ENCODE results near the gene ETF1. TPM values are rescaled to one million over a fixed set of nuclear protein-coding genes. Genes with fewer than 3 reads are reported as not detected.

The ETF1 gene
- total and polyA plus RNA-seq, 3 experiments from 2014 or later: 29.4 to 246 (median 239) TPM

DNA sequence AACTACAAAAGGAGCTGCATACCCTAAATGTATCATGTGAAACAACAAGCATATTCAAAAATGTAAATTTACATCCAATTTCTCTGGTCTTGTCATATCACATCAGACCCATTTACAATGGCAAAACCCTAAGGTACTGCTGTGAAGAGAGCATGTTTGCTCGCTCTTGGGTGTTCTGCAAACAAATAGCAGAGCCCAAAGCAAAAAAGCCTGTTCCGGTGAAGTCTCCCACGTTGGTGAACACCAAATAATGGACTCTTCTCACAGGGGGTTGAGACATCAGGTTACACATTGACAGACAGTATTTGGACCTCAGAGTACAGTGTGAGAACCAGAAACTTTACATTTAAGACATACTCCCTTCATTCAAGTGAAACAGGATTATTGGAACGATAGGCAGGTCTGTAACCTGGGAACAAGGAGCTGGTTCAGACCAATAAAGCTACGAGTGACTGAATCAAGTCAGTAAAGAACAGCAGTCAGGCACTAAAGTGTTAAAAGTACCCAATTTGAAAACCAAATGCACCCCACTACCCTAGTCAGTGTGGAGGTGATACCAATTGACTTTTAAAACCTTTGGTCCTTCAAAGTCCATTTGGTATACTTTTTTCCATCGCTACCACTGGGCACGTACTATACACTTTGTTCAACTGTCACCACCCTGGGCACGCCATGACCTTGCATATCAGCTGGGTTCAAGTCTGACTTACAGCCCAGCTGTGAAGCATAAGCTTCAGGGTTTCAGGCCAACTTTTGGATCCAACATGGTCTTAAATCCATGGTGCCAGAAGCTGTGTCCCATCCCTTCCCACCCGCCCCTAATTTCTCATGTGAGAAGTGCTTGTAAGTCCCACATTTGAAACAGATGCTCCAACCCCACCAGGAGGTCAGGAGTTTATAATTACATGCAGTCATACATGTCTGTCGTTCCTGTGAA lies 36.4 kb downstream of the ETF1 start:
- no peaks in the 10 kb centered on the region for H3K9me3 ChIP-seq (ENCODE audit: low read length)
- no peak overlapping the region for H3K27ac ChIP-seq (ENCODE audit: low read depth, low read length)
- H3K4me1 Mint-ChIP-seq: peaks cover 3 to 9% (median 4%) of the 10 kb centered on the region in 3 donors
- peaks cover 9 to 43% (median 15%) of the 10 kb centered on the region in 3 donors for H3K36me3 Mint-ChIP-seq
- H3K27me3 ChIP-seq (ENCODE audit: insufficient read depth, low read length, poor library complexity, severe bottlenecking): no peaks in the 10 kb centered on the region
- no peaks in the 10 kb centered on the region for H3K9me3 Mint-ChIP-seq
- no peak overlapping the region for H3K27ac Mint-ChIP-seq
- H3K4me3 Mint-ChIP-seq: no peak overlapping the region
- no peaks in the 10 kb centered on the region for H3K4me1 ChIP-seq (ENCODE audit: insufficient read depth, low read length)
- CTCF ChIA-PET: interaction anchor here (0.9 to 1.0 kb wide), 2 partner anchors 40 to 57 kb away, joined by 3 to 5 read pairs; no protein-coding TSS in a partner anchor
- no peak overlapping the region for H3K4me3 ChIP-seq (ENCODE audit: low read length)
- H3K36me3 ChIP-seq (ENCODE audit: insufficient read depth, low read length): peaks cover 23% of the 10 kb centered on the region
- no peak for DNase-seq
- POLR2A ChIA-PET: no interaction called here
- no peaks in the 10 kb centered on the region for H3K27me3 Mint-ChIP-seq

DNA sequence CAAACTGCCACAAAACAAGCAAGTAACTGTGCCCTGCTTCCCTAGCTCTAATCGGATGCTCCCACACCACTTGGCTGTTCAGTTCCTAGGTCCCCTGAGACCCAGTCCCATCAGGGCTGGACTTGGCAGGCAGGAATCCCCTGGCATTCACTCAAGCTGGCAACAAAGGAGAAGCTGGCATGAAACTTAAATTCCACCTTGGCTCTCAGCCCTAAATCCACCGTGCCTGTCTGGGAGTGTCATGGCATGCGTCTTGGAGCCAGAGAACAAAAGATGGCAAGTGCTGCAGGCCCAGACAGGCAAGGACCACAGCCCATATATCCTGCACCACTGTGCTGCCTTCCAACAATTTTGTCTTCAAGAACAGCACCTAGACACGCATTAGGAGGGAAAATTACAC lies 38.2 kb downstream of the ETF1 start:
- CTCF ChIA-PET: interaction anchor here (1.1 to 10.4 kb wide), 11 partner anchors 10 to 151 kb away, joined by 3 to 155 read pairs (median 8); partner anchors contain the start of genes EGR1, KDM3B and REEP2
- no peak overlapping the region for H3K4me3 ChIP-seq (ENCODE audit: low read length)
- no peak overlapping the region for H3K27ac ChIP-seq (ENCODE audit: low read depth, low read length)
- no peak for DNase-seq
- POLR2A ChIA-PET: no interaction called here
- H3K4me3 Mint-ChIP-seq: no peak overlapping the region
- no peaks in the 10 kb centered on the region for H3K4me1 ChIP-seq (ENCODE audit: insufficient read depth, low read length)
- H3K27ac Mint-ChIP-seq: peak overlapping the region in 2 of 8 donors; percentile 17 to 29
- H3K27me3 ChIP-seq (ENCODE audit: insufficient read depth, low read length, poor library complexity, severe bottlenecking): no peaks in the 10 kb centered on the region
- H3K36me3 Mint-ChIP-seq: peaks cover 0 to 29% (median 7%) of the 10 kb centered on the region in 3 donors
- H3K27me3 Mint-ChIP-seq: no peaks in the 10 kb centered on the region
- peaks cover 3 to 5% (median 4%) of the 10 kb centered on the region in 3 donors for H3K4me1 Mint-ChIP-seq
- H3K36me3 ChIP-seq (ENCODE audit: insufficient read depth, low read length): peaks cover 15% of the 10 kb centered on the region
- no peaks in the 10 kb centered on the region for H3K9me3 ChIP-seq (ENCODE audit: low read length)
- H3K9me3 Mint-ChIP-seq: no peaks in the 10 kb centered on the region

DNA sequence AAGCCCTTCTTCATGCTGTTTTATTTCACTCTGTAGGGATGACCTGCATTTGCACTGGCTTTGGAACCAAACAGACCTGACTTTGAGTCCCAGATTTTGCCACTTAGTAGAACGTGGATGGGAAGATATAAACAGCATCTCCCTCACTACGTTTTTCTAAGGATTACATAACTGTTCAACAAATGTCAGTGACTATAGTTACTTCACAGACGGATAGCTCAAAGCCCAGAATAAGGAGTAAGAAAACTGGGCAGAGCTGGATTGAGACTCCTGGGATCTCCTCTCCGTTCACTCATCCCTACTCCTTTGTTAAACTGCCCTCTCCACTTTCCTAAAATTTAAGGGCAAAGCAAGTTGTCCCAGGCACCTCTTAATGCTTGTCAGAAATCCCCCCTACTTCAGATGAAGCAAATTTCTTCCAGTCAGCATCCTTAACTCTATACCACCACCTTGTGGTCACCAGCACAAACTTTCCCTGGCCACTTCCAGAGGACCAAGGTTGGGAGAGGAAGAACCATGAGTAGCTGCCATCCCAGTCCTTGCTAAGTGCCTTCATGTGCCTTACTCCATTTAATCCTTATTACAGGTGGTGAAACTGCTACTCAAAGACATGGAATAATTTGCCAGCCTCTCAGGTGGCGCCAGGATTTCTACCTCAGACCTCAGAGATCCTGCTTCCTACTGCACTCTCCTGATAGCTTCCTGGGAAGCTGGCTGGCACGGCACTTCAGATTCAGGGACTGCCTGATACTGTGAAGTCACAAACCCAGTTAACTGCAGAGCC lies 39.4 kb downstream of the ETF1 start:
- POLR2A ChIA-PET: interaction anchor here (0.6 to 0.7 kb wide), 3 partner anchors 41 to 55 kb away, joined by 3 to 6 read pairs (median 4); no protein-coding TSS in a partner anchor
- no peaks in the 10 kb centered on the region for H3K27me3 Mint-ChIP-seq
- H3K27me3 ChIP-seq (ENCODE audit: insufficient read depth, low read length, poor library complexity, severe bottlenecking): no peaks in the 10 kb centered on the region
- peaks cover 0 to 21% (median 4%) of the 10 kb centered on the region in 3 donors for H3K36me3 Mint-ChIP-seq
- DNase-seq: peak in 2 of 5 donors; percentile 50 to 52
- H3K9me3 ChIP-seq (ENCODE audit: low read length): no peaks in the 10 kb centered on the region
- H3K36me3 ChIP-seq (ENCODE audit: insufficient read depth, low read length): peaks cover 11% of the 10 kb centered on the region
- CTCF ChIA-PET: interaction anchor here (0.9 to 10.4 kb wide), 21 partner anchors 9 to 326 kb away, joined by 3 to 155 read pairs (median 4); partner anchors contain the start of genes EGR1, KDM3B and REEP2
- peak overlapping the region in 5 of 8 donors; percentile 7 to 77 (median 27) for H3K27ac Mint-ChIP-seq
- H3K4me1 ChIP-seq (ENCODE audit: insufficient read depth, low read length): no peaks in the 10 kb centered on the region
- H3K4me3 Mint-ChIP-seq: no peak overlapping the region
- no peak overlapping the region for H3K4me3 ChIP-seq (ENCODE audit: low read length)
- H3K4me1 Mint-ChIP-seq: peaks cover 3 to 5% (median 4%) of the 10 kb centered on the region in 3 donors
- H3K27ac ChIP-seq (ENCODE audit: low read depth, low read length): no peak overlapping the region
- H3K9me3 Mint-ChIP-seq: no peaks in the 10 kb centered on the region

DNA sequence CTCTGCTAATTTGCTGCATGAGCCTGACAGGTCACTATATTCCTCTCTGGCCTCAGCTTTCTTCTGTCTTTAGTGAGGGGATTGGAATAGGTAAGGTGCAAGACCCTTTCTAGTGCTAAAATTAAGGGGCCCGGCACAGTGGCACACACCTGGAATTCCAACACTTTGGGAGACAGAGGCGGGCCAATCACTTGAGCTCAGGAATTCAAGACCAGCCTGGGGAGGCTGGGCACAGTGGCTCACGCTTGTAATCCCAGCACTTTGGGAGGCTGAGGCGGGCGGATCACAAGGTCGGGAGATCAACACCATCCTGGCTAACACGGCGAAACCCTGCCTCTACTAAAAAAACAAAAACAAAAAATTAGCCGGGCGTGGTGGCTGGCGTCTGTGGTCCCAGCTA lies 40.5 kb downstream of the ETF1 start:
- DNase-seq: no peak
- H3K27ac ChIP-seq (ENCODE audit: low read depth, low read length): no peak overlapping the region
- Mint-ChIP-seq H3K36me3 (peaks cover 0 to 9% (median 3%) of the 10 kb centered on the region in 3 donors), H3K27me3 (no peaks in the 10 kb centered on the region), H3K9me3 (no peaks in the 10 kb centered on the region), H3K4me1 (peaks cover 3 to 5% (median 4%) of the 10 kb centered on the region in 3 donors), H3K4me3 (no peak overlapping the region), H3K27ac (no peak overlapping the region)
- no peaks in the 10 kb centered on the region for H3K4me1 ChIP-seq (ENCODE audit: insufficient read depth, low read length)
- CTCF ChIA-PET: interaction anchor here (1.4 to 10.4 kb wide), 8 partner anchors 15 to 149 kb away, joined by 4 to 155 read pairs (median 11); partner anchors contain the start of genes EGR1 and KDM3B
- H3K4me3 ChIP-seq (ENCODE audit: low read length): no peak overlapping the region
- H3K36me3 ChIP-seq (ENCODE audit: insufficient read depth, low read length): peaks cover 2% of the 10 kb centered on the region
- no peaks in the 10 kb centered on the region for H3K27me3 ChIP-seq (ENCODE audit: insufficient read depth, low read length, poor library complexity, severe bottlenecking)
- POLR2A ChIA-PET: no interaction called here
- no peaks in the 10 kb centered on the region for H3K9me3 ChIP-seq (ENCODE audit: low read length)

DNA sequence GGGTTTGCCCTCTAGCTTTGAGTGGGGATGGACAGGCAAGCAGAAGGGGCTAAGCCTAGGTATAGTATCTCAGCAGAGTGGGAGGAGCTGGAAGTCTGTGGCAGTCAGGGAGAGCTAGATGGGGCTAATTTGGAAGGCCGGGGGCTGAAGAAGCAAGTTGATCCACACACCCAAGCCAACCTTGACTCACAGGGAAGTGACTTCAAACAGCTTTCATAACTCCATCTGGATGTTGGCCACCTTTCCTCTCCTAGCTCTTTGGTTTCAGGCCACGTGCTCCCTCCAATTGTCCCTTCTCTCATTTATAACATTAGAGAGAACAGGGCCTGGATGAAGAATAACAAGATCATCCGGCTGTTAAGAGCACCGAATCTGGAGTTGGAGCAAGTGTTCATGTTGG lies 40.9 kb downstream of the ETF1 start:
- CTCF ChIA-PET: interaction anchor here (0.8 to 10.4 kb wide), 4 partner anchors 15 to 63 kb away, joined by 3 to 155 read pairs (median 24); partner anchors contain the start of gene EGR1
- Histone ChIP-seq H3K9me3 (ENCODE audit: low read length) (no peaks in the 10 kb centered on the region), H3K4me3 (ENCODE audit: low read length) (no peak overlapping the region), H3K27ac (ENCODE audit: low read depth, low read length) (no peak overlapping the region), H3K27me3 (ENCODE audit: insufficient read depth, low read length, poor library complexity, severe bottlenecking) (no peaks in the 10 kb centered on the region), H3K4me1 (ENCODE audit: insufficient read depth, low read length) (no peaks in the 10 kb centered on the region), H3K36me3 (ENCODE audit: insufficient read depth, low read length) (no peaks in the 10 kb centered on the region)
- Mint-ChIP-seq H3K36me3 (peaks cover 0 to 5% (median 0%) of the 10 kb centered on the region in 3 donors), H3K4me1 (peaks cover 3 to 5% (median 4%) of the 10 kb centered on the region in 3 donors), H3K4me3 (no peak overlapping the region), H3K9me3 (no peaks in the 10 kb centered on the region), H3K27me3 (no peaks in the 10 kb centered on the region), H3K27ac (peak overlapping the region in 1 of 8 donors; percentile 22)
- DNase-seq: no peak
- POLR2A ChIA-PET: no interaction called here

DNA sequence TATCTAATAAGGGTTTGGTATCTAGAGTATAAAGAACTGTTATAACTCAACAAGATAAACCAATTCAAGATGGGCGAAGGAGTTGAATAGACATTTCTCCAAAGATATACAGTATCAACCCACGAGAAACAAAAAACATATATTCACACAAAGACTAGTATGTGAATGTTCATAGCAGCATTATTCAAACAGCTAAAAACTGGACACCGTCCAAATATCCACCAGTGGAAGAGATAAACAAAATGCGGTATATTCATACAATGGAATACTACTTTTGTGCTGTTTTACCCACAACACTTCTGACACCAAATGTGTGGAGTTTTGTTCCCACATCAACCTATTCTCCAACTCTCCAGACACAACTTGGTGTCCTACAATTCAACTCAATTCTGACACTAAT lies 44.7 kb downstream of the ETF1 start:
- H3K4me3 ChIP-seq (ENCODE audit: low read length): no peak overlapping the region
- POLR2A ChIA-PET: interaction anchor here (0.6 kb wide), 1 partner anchor 39 kb away, joined by 3 read pairs; no protein-coding TSS in a partner anchor
- H3K36me3 ChIP-seq (ENCODE audit: insufficient read depth, low read length): no peaks in the 10 kb centered on the region
- DNase-seq: no peak
- H3K27ac Mint-ChIP-seq: no peak overlapping the region
- H3K4me3 Mint-ChIP-seq: no peak overlapping the region
- no peaks in the 10 kb centered on the region for H3K9me3 ChIP-seq (ENCODE audit: low read length)
- H3K9me3 Mint-ChIP-seq: no peaks in the 10 kb centered on the region
- H3K27me3 Mint-ChIP-seq: peaks cover 0 to 11% of the 10 kb centered on the region in 2 donors
- no peak overlapping the region for H3K27ac ChIP-seq (ENCODE audit: low read depth, low read length)
- no peaks in the 10 kb centered on the region for H3K4me1 ChIP-seq (ENCODE audit: insufficient read depth, low read length)
- no peaks in the 10 kb centered on the region for H3K36me3 Mint-ChIP-seq
- no peaks in the 10 kb centered on the region for H3K4me1 Mint-ChIP-seq
- no peaks in the 10 kb centered on the region for H3K27me3 ChIP-seq (ENCODE audit: insufficient read depth, low read length, poor library complexity, severe bottlenecking)
- CTCF ChIA-PET: interaction anchor here (0.7 to 10.4 kb wide), 4 partner anchors 34 to 146 kb away, joined by 3 to 155 read pairs (median 12); partner anchors contain the start of genes EGR1 and KDM3B

DNA sequence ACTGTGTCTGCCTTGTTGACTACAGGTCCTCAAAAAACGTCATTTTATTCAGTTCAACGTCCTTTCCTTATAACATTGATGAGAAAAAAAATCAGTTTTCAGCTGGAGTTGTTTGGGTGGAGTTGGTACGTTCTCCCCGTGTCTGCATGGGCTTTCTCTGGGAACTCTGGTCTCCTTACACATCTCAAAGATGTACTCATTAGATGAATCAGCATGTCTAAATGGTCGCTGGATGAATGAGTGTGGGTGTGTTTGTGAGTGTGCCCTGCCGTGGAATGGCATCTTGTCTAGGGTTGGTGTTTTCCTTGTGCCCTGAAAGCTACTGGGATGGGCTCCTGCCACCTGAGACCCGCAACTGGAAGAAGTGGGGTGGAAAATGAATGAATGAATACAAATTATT lies 47.7 kb downstream of the ETF1 start:
- Mint-ChIP-seq H3K4me3 (peak overlapping the region in 1 of 7 donors; percentile 72), H3K27ac (no peak overlapping the region), H3K9me3 (no peaks in the 10 kb centered on the region), H3K36me3 (no peaks in the 10 kb centered on the region), H3K4me1 (peaks cover 8 to 19% (median 13%) of the 10 kb centered on the region in 3 donors), H3K27me3 (peaks cover 7 to 20% of the 10 kb centered on the region in 2 donors)
- peaks cover 18% of the 10 kb centered on the region for H3K4me1 ChIP-seq (ENCODE audit: insufficient read depth, low read length)
- H3K9me3 ChIP-seq (ENCODE audit: low read length): no peaks in the 10 kb centered on the region
- no peak overlapping the region for H3K27ac ChIP-seq (ENCODE audit: low read depth, low read length)
- ChIA-PET CTCF (interaction anchor here (2.6 kb wide), 1 partner anchor 31 kb away, joined by 12 read pairs; the partner anchor contains the start of gene EGR1), POLR2A (interaction anchor here (0.6 kb wide), 1 partner anchor 33 kb away, joined by 3 read pairs; no protein-coding TSS in a partner anchor)
- DNase-seq: no peak
- no peaks in the 10 kb centered on the region for H3K36me3 ChIP-seq (ENCODE audit: insufficient read depth, low read length)
- peaks cover 5% of the 10 kb centered on the region for H3K27me3 ChIP-seq (ENCODE audit: insufficient read depth, low read length, poor library complexity, severe bottlenecking)
- no peak overlapping the region for H3K4me3 ChIP-seq (ENCODE audit: low read length)
